HG02571 (cell line): ENCODE results near the gene CLIP3.
"Not testable (repeated sequence)": the region's sequence is repeated elsewhere in the genome, so short reads cannot be mapped to it uniquely, and the experiment has no call there.

Experiments used
- ATAC-seq: cut with Tn5 transposase; IDR thresholded peaks from one replicate; pipeline ENCODE4 v1.9.1; 2021; ENCODE audit warnings: mild to moderate bottlenecking, moderate library complexity; ENCODE audit not compliant: unreplicated experiment

Gene CLIP3

GRCh38 chr19:35983177-35983576 lies 49.5 kb downstream of the CLIP3 start:
- no peak for ATAC-seq

DNA sequence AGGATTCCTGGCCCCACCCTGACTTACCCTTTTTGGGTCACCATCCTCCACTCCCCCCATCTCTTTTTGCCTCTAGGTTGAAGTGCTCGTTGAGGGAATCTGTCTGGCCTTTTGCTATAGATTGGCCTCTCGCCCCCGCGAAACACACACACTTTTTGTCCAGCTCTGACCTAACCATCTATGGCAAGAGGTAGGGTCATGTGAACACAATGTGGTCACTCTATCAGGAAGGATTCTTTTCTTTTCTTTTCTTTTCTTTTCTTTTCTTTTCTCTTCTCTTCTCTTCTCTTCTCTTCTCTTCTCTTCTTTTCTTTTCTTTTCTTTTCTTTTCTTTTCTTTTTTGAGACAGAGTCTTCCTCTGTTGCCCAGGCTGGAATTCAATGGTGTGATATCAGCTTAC lies 51.7 kb downstream of the CLIP3 start:
- not testable (repeated sequence) for ATAC-seq

- no peak for ATAC-seq
Measured at GRCh38 chr19:35978832-35979365, 53.8 kb downstream of the CLIP3 start.

DNA sequence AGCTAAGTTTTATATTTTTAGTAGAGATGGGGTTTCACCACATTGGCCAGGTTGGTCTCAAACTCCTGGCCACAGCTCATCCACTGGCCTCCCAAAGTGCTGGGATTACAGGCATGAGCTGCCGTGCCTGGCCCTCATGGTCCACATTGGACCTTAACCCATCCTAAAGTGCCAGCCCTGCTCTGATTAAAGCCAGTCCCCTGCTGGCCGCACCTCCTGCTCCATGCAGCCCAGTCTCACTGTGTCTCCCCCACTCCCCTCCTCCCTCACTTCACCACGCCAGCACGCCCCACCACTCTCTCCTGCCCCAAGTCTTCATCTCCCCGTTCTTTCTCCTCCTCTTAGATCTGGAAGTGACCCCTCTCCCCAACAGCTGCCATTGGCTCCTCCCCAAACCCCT lies 54.4 kb downstream of the CLIP3 start:
- ATAC-seq = no peak

DNA sequence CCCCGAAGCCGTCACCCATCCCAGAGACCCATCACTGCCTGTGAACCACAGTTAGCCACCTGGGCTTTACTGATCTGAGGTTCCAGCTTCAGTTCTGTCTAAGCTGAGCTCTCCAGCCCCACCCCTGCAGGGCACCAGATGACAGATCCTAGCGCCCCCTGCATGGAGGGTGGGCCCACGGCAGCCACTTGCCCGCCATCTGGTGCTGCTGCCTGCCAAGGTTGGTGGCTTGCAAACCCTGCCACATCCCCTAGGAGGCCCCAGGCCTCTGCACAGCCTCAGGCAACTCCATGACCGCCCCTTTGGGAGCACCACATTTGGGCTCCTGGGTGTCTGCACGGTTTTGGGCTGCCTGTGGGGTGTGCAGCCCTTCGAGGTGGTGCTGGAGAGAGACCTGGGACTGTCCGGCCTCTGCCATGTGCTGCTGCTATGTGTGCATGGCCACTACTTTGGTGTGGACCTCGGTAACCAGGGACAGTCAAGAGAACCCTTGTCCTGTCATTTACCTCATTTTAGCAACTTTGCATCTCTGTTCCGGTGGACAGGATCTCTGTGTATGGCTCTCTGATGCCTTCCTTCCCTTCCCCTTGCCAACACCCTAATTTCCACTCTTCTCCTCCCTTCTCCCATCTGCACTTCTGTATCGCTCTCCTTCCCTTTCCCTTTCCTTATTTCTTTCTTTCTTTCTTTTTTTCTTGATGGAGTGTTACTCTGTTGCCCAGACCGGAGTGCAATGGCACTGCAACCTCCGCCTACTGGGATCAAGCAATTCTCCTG lies 55.0 kb downstream of the CLIP3 start:
- ATAC-seq = no peak

DNA sequence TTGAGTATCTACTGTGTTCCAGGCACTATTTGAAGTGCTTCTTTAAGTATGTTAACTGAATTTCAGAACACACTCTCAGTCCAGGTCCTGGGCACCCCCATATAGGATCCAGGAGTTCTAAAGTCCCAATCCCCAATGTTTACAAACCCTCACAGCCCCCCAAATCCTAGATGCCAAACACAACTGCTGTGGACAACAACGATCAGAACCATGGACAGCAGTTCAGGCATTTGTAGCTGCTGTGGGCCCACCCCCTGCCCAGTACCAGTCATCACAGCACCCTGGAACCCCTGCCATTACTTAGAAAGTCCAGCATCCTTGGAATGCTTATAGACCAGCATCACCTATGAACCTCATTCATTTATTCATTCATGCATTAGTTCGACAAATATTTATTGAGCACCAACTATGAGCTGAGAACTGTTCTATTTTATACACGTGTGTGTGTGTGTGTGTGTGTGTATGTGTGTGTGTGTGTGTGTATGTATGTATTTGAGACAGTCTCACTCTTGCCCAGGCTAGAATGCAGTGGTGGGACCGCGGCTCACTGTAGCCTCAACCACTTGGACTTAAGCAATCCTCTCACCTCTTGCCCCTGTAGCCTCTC lies 57.0 kb downstream of the CLIP3 start:
- ATAC-seq = no peak

DNA sequence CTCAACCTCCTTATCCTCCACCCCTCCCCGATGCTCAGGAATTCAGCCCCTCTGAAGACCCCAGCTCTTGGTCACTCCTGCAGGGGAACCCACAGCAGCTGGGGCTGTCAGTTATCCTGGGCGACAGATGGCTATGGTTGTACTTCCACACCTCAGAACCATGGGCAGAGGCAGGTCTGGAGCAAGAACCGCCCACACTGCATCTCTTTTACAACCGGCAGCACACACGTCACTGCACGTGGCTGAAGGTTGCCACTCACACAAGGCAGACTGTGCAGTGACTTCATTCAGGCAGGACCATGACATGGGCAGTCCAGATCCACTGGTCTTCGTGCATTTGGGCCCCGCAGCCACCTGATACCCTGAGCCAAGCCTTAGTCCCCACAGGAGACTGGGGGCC lies 59.2 kb downstream of the CLIP3 start:
- ATAC-seq = no peak

GRCh38 chr19:35966771-35967170 lies 65.9 kb downstream of the CLIP3 start:
- ATAC-seq = no peak
